HG03025 (cell line): ENCODE results near the gene CUL9.

Source experiments
- ATAC-seq: cut with Tn5 transposase; IDR thresholded peaks from one replicate; pipeline ENCODE4 v1.9.1; 2021; ENCODE audit warnings: mild to moderate bottlenecking, moderate library complexity; ENCODE audit not compliant: unreplicated experiment, low FRiP score

Gene CUL9

DNA sequence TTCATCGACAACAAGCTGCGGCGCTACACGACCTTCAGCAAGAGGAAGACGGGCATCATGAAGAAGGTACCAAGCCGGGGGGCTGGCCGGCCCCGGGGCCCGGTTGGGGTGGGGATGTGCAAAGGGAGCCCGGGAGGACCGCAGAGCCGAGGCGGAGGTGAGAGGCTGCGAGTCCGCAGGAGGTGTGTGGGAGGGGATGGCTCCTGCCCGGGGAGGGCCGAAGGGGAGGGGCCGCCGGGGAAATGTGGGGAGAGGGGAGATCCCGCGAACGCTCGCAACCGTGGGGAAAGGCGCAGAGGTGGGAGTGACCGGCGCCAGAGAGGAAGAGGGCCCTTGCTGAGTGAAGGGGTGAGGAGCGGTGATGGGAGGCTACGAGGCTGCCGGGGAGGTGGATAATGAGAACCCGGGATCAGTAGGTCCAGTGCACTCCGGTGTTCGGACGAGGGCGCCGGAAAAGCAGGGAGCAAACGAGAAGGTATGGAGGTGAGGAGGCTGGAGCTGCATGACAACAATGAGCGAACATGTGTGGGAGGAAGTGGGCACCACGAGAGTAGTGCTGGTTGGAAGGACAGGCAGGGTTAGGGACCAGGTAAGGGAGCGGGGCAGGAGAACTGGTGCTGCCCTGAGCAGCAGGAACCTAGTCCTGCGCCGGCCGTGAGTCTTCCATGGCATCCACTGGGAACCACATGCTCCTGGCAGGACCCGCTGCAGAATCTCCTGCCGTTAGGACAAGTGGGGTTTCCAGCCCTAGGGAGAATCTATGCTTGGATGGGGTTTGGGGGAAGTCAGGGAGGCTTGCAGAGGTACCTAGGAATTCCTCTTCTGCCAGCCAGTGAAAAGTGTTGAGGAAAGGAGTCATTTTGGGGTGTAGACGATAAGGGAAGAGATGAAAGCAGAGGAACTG, 9.6 kb upstream of the CUL9 start:
- ATAC-seq = no peak

DNA sequence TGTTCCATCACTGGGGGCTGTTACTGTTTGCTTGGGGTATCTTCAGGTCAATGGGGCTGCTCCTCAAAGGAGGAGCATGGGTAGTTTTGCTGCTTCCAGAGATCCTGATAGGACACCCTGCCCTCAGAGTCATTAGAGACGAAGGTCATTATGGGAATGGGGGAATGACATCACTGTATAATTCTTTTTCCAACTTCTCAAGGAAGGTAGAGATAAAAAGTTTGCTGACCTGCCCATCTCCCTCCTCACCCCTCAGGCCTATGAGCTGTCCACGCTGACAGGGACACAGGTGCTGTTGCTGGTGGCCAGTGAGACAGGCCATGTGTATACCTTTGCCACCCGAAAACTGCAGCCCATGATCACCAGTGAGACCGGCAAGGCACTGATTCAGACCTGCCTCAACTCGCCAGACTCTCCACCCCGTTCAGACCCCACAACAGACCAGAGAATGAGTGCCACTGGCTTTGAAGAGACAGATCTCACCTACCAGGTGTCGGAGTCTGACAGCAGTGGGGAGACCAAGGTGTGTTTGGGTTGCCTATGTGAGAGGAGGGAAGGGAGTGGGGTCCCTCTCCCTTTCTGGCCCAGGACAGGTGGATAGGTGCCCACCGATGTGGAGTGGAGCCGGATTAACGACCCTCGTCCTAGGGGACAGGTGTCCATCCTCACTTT, 8.3 kb upstream of the CUL9 start:
- no peak for ATAC-seq

DNA sequence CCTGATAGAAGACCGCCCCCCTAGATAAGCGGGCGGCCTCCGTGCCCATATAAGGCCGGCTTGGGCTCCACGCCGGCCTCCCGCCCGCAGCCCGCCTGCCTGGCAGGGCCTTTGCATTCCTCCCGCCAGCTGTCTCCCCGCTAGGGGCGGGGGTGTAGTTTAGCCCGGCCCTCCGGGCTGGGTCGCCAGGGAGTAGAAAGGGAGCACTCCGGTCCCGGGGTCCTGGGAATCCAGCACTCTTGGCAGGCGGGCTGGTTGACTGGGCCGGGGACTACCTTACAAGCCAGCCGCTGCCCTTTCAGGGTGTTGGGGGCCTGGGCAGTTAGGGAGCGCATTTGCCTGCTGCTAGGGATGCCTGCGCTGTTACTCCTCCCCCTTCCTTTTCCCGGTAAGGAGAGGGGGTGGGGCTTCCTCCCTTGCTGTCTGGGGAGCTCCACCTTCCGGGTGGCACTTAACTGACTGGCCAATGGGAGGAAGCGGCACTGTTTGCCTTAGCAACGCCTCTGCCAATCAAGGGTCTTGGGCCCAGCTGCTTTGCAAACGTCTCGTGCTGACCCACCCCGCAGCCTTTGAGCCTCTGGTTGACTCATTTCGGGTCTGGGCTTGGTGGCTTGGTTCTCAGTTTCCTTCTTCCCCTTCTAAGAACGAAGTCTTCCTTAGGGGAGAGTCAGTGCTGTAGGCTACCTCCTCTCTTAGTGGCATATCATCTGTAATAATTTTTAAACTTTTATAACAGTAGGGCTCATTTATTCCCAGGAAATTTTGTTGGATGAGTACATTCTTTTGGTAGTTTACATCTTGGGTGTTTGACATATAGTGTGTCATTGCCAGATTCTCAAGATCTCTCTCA, 7.5 kb upstream of the CUL9 start:
- peak; percentile 50 for ATAC-seq

DNA sequence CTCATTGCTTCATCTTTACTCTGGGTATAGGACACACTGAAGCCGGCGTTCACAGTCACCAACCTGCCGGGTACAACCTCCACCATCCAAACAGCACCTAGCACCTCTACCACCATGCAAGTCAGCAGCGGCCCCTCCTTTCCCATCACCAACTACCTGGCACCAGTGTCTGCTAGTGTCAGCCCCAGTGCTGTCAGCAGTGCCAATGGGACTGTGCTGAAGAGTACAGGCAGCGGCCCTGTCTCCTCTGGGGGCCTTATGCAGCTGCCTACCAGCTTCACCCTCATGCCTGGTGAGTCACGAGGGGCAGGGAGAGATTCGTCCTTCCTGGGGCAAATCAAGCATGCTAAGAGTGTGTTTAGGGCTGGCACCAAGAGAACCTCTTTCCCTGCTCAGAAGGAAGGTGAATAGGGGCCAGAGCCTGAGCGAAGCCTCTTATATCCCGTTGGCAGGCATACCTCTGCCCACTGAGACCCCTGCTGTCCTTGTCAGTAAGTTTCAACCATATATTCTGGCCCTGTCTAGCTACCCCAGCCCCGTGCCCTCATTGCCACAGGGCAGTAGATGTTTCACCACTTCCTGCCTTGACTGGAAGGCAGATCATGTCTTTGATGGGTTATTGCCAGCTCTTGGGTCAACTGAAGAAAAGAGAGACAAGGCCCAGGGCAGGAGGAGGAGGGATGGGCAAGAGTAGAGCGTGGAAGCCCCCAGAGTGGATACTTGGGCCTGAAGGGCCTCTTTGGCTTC, 6.1 kb upstream of the CUL9 start:
- ATAC-seq = no peak

DNA sequence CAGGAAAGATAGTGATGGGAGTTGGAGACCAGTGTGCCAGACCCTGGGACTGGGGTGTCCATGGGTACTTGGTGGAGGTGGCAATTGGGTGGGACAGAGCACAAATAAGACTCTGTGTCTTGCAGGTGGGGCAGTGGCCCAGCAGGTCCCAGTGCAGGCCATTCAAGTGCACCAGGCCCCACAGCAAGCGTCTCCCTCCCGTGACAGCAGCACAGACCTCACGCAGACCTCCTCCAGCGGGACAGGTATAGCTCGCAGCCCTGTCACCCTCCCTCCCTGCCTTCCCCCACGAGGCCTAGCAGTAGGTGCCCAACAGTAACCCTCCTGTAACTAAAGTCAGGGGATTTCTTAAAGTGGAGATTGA, 5.6 kb upstream of the CUL9 start:
- ATAC-seq = no peak

DNA sequence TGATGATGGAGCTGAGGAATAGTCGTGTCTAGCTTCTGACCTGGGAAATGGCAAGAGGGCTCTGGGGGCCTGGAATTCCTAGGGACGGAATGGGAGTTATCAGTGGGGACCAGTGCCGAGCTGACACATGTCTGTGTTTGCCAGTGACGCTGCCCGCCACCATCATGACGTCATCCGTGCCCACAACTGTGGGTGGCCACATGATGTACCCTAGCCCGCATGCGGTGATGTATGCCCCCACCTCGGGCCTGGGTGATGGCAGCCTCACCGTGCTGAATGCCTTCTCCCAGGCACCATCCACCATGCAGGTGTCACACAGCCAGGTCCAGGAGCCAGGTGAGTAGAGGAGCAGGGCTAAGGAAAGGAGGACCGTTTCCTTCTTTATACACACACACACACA, 3.8 kb upstream of the CUL9 start:
- no peak for ATAC-seq

DNA sequence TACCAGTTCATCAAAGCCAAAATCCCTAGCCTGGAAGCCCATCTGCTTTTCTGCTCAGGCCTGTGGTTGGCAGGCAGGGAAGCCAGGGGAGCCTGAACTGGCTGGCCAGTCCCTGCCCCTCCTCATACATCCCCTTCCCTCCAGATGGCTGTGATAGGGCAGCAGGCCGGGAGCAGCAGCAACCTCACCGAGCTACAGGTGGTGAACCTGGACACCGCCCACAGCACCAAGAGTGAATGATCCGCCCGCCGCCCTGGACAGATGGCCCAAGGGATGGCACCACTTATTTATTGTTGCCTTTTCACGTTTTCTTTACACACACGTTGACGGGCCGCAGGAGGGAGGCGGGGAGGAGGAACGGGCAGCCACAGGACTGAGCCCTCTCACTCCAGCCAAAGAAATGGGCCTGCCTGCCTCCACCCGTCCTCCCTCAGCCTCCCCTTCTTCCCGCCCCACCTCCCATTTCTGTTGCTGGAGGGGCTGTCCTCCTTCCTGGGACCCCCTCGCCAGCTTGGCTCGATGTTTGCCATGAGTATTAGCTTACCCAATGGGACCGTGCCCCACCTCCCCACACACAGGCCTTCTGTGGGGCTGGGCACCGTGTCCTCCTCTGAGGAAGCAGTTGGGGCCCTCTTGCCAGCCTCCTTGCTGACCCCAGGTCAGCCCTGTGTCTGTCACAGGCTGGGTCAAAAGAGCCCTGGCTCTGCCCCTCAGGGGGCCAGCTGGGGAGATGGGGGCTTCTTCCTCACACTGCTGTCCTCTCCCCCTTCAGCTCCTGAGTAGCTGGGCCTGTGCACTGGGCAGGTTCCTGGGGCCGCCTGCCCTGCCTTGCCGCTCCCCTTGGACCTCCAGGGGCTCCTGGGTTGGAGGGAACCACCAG, 2.8 kb upstream of the CUL9 start:
- ATAC-seq = no peak

DNA sequence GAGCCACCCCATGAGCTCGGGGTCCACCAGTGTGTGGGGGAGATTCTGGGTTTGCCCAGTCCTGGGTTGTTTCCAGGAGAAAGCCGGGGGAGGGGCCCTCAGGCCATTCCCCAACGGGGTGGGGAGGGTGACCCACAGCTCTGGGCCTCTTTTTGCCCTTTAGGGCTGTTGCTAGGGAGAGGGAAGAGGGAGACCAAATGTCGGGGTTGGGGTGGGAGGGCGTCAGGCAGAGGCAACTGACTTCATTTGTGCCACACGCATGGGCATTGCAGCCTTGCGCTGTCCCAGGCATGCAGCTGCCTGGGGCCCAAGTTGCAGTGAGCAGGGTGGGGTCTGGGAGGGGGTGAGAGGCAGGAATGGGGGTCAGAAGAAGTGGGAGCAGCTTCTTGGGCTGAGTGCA, 1.9 kb upstream of the CUL9 start:
- no peak for ATAC-seq

DNA sequence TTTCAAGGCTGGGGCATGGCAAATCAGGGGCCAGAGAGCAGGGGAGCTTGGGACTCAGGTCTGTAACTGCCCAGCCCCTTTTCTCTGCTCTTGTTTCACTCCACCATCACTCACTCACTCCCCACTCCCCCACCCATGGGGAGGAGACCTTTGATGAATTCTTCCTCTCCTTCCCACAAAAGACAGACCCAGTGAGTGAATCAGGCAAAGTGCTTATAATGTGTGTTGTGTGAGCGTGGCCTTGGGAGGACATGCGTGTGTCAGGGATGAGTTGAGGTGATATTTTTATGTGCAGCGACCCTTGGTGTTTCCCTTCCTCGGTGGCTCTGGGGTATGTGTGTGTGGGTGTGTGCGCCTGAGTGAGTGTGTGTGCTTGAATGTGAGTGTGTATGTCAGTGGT, 1.0 kb upstream of the CUL9 start:
- no peak for ATAC-seq

DNA sequence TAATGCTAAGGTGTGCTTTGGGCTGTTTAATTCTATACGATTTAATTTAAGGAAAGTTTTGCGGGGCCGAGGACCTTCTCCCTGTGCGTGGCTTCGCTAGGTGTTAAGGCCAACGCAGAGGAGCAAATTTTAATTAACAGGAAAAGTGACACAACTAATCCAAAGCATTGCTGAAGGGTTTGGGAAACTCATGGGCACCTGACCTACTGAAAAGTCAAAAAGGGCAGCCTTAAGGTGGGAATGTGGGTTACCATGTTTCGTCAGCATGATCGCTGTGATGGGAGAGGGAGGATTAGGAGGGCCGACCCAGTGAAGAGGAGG, 415 bp upstream of the CUL9 start:
- no peak for ATAC-seq

DNA sequence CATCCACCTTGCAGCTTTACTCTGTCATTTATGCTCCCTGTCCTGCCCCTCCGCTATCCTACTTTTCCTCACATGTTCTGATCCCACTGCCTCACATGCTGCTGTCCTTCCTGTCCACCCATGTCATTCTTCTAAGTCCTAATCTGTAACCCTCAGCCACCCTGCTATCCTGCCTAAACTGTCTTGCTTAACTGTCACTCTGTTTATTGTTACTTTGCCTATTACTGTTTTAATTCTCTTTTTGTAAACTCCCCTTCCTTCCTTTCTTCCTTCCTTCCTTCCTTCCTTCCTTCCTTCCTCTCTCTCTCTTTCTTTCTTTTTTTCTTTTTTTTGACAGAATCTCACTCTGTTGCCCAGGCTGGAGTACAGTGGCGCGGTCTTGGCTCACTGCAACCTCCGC, 1.4 kb downstream of the CUL9 start:
- ATAC-seq = no peak

DNA sequence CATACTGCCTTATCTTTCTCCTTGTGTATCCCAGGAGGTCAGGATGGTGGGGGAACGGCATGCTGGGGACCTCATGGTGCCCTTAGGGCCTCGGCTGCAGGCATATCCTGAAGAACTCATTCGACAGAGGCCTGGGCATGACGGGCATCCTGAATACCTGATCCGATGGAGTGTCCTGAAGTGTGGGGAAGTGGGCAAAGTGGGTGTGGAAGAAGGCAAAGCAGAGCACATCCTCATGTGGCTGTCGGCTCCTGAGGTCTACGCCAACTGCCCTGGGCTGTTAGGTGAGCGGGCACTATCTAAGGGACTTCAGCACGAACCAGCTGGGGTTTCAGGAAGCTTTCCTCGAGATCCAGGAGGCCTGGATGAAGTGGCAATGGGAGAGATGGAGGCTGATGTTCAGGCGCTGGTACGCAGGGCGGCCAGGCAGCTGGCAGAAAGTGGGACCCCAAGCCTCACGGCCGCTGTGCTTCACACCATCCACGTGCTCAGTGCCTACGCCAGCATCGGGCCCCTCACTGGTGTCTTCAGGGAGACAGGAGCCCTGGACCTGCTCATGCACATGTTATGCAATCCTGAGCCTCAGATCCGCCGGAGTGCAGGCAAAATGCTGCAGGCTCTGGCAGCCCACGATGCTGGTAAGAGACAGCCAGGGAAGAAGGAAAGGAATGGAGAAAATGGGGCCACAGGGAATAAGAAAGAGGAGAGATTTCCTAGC, 2.4 kb downstream of the CUL9 start:
- no peak for ATAC-seq

DNA sequence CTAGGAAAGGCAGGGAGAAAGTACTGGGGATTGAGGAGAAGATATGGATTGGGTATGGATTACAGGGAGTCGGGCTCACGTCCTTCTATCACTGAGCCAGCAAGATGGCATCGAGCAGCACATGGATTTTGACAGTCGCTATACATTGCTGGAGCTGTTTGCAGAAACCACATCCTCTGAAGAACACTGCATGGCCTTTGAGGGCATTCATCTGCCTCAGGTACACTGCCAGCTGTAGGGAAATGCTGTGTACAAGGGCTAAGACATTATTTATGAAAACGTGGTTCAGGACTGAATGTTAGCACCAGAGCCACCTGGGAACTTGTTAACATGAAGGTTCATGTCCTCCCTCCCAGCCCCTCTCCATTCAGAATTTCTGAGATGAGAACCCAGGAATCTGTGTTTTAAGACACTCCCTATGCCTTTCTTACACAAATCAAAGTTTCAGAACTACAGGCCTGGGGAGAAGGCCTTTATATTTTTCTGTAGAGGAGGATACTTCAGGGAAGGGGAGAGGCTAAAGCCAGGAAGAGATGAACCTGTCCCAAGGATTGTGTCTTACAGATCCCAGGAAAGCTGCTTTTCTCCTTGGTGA, 3.5 kb downstream of the CUL9 start:
- ATAC-seq = no peak

DNA sequence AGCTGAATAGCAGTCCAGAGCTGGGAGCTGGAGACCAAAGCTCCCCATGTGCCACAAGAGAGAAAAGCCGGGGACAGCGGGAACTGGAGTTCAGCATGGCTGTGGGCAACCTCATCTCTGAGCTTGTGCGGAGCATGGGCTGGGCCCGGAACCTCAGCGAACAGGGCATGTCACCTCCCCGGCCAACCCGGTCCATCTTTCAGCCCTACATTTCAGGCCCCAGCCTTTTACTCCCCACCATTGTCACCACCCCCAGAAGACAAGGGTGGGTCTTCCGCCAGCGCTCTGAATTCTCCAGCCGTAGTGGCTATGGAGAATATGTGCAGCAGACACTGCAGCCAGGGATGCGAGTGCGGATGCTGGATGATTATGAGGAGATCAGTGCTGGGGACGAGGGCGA, 4.0 kb downstream of the CUL9 start:
- no peak for ATAC-seq

DNA sequence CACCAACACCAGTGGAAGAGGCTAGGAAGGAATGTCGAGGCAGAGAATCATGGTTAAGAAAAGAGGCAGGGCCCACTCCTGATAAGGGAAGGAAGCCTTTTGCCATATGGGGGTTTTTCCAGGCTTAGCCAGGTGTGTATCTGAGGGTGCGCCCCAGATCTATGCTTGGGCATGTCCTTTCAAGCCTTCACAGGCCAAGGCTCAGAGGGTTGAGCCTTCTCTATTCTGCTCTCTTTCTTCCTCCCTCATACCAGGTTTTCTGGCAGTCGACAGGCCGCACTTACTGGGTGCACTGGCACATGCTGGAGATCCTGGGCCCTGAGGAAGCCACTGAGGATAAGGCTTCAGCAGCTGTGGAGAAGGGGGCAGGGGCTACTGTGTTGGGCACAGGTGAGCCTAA, 4.7 kb downstream of the CUL9 start:
- ATAC-seq = no peak

DNA sequence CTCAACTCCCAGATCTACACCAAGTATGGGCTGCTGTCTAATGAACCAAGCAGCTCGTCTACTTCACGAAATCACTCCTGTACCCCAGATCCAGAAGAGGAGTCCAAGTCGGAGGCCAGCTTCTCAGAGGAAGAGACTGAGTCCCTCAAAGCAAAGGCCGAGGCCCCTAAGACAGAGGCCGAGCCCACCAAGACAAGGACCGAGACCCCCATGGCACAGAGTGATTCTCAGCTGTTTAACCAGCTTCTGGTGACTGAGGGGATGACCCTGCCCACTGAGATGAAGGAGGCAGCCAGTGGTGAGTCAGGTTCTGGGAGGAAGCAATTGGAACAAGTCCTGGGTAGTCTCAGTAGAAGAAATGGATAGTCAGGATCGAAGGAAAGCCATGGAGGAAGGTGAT, 5.8 kb downstream of the CUL9 start:
- ATAC-seq = no peak

DNA sequence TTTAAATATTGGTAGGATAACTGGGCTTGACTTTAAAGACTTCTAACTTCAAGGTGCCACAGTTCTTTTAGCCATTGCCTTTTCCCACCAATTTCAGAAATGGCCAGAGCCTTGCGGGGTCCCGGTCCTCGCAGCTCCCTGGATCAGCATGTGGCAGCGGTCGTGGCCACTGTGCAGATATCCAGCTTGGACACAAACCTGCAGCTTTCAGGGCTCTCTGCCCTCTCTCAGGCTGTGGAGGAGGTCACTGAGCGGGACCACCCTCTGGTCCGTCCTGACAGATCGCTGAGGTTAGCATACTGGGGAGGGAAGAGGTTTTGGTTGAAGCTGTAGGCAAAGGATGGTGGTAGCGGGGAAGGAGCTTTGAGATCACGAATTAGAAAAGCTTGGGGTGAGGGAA, 6.4 kb downstream of the CUL9 start:
- ATAC-seq = no peak

DNA sequence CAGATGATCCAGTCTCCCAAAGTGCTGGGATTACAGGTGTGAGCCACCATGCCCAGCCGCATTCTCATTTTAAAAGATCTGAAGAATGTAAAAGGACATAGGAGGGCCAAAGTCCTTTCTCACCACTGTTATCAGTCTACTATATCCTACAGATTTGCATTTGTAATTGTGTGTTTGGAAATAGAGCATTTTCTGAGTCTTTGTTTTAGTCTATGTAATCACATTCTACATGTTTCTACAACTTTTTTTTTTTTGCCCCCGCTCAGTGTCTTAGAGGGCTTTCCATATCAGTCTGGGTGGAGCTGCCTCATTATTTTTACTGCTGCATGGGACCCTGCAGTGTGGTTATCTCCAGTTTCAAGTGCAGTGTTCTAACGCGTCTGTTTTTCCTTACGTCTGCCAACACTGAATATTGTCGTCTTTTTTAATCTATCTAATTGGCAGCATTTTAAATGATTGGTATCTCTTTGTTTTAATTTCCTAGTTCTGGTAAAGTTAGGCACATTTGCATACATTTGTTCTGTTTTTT, 7.8 kb downstream of the CUL9 start:
- ATAC-seq = no peak

DNA sequence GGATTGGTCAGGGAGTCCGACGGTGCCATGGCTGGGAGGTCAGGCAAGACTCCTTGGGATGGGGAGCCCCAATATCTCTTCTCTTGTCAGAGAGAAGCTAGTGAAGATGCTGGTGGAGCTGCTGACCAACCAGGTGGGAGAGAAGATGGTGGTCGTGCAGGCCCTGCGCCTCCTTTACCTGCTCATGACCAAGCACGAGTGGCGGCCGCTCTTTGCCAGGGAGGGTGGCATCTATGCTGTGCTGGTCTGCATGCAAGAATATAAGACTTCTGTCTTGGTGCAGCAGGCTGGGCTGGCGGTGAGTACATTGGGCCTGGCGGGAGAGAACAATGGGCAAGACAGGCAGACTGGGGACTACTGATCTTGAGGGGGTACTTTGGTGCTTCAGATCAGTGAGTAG, 10.9 kb downstream of the CUL9 start:
- ATAC-seq = no peak
